NCI-H2196 (cell line): ENCODE results near the gene FIZ1.

Experiments
- DNase-seq: peaks from one replicate; lab custom pipeline; 2025; ENCODE audit not compliant: unreplicated experiment; lab: John Stamatoyannopoulos, UW

Gene FIZ1

DNA sequence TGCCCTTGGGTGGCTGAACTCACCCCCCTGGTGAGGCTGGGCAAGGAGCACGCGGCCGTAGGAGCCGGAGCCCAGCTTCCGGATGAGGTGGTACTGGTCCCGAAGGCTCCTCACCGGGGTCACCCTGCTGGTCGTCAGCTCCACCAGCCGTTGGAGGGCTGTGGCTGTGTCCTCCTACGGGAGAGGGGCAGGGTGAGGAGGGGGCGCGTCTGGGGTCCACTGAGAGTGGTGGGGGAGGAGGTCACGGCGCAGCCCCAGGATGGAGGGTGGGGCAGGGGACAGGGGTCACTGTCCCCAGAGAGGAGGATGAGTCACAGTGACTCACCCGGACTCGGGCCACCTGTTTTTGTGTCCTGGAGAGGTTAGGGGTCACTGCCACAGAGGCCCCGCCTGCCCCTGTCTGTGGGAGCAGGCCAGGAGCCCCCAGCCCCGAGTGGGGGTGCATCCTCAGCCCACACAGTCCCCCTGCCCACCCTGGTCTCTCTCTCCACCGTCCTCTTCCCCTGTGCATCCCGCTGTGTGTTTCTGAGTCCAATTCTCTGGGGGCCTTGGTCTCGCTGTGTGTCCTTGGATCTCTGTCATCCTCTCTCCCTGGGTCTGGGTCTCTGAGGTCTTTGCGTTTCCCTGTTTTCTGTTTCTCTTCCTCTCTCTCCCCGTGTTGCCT lies 54.4 kb downstream of the FIZ1 start:
- DNase-seq, result no peak

- DNase-seq, result no peak
Measured at GRCh38 chr19:55544014-55544413, 55.3 kb downstream of the FIZ1 start.

DNA sequence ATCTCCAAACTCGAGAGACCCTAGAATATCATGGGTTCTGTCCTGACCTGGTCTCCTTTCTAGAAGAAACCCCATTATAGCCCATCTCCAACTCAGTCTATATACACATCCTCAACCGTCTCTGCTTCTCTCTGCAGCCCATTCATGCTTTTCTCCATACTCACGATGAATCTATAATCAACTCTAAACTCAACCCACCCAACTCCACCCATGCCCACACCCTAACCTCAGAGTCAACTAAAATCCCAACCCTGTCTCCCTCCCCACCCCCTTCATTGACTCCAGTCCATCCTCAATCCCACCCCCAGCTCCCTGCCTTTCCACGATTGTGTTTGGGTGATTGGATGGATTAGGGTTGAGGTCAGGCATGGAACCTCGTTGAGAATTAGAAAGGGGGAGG lies 55.8 kb downstream of the FIZ1 start:
- DNase-seq, result no peak

GRCh38 chr19:55542292-55542855 lies 56.9 kb downstream of the FIZ1 start:
- DNase-seq, result no peak
